Ovary (tissue), 3 donors: ENCODE data around the gene ODAM.
"Not testable (repeated sequence)": the region's sequence is repeated elsewhere in the genome, so short reads cannot be mapped to it uniquely, and the experiment has no call there.

ENCODE experiments used
- CTCF ChIP-seq, 3 donors: fragments of 450-650 bp in 2 of 3; fragments of 200-600 bp in 1 of 3; IDR thresholded peaks; one replicate each; pipeline versions ENCODE4 v1.5.1 to v1.8.0; 2016 to 2022; ENCODE audit warnings: antibody characterized with exemption in 3 of 3, mild to moderate bottlenecking in 1 of 3
- POLR2A ChIP-seq: fragments of 450-650 bp; IDR thresholded peaks from one replicate; pipeline ENCODE4 v1.6.1; 2017; ENCODE audit warnings: antibody characterized with exemption, mild to moderate bottlenecking, moderate library complexity
- donor health status: DM: no; HTN: no; CAD: no.

- TF ChIP-seq POLR2A; CTCF (IDR thresholded peaks at IDR 0.05): not testable (repeated sequence)
Measured at GRCh38 chr4:70216109-70216508, 20.6 kb downstream of the ODAM start.
